ENCODE results near the gene ZSCAN31. TPM values are rescaled to one million over a fixed set of nuclear protein-coding genes. Genes with fewer than 3 reads are reported as not detected.

The ZSCAN31 gene
- total and polyA plus RNA-seq, 9 of the 15 experiments (the other 6 are each of a cell fraction or from before 2014, with no cell fraction given) = 3.9 to 12.1 (median 7.0) TPM

DNA sequence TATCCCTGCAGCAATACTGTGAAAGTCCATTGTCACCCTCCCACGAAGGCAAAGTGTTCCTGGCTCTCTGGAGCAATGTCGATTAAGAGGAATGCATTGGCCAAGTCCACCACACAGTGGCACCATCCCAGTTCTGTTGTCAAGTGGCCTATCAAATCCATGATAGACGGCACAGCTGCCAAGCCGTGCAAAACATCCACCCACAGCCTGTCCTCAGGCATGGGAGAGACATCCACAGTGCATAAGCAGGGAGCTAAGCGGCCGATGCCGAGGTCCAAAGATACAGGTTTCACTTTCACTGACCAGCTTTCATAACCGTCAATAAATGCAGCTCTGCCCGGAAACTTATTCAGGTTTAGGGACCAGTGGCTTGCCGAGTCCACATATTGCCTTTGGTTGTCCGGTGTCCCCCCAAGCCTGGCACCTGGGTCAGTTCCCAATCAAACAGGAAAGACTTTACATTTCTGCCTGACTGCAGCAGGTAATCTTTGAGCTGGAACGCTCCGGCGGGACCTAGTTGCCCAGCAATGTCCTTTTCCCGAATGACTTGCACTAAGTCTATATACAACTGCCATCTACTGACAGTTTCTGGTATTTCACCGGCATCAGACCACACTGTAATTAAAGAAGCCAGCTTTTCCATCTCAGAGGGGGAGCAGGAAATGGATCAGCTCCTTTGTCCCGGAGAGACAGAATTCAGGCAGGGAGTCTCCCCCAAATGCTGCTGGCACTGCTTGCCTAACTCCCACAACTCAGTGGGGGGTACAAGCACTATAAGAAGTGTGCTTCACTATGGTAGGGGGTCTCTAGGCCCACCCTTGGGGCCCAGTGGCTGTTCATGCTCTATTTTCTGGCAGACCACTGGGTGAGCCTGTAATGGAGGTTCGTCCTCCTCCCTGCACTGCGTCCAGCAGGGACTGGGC lies 20.1 kb upstream of the ZSCAN31 start (continued):
- TF ChIP-seq, protein P1, sequence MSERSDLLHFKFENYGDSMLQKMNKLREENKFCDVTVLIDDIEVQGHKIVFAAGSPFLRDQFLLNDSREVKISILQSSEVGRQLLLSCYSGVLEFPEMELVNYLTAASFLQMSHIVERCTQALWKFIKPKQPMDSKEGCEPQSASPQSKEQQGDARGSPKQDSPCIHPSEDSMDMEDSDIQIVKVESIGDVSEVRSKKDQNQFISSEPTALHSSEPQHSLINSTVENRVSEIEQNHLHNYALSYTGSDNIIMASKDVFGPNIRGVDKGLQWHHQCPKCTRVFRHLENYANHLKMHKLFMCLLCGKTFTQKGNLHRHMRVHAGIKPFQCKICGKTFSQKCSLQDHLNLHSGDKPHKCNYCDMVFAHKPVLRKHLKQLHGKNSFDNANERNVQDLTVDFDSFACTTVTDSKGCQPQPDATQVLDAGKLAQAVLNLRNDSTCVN (CRISPR knock-in tag; IDR thresholded peaks at IDR 0.05) = no peak
- no peak for TF ChIP-seq HDAC3 (IDR thresholded peaks at IDR 0.05; ENCODE audit: borderline replicate concordance, partially characterized antibody)
- no peak for TF ChIP-seq CHD2 (IDR thresholded peaks at IDR 0.05; ENCODE audit: low read depth, low read length)
- TF ChIP-seq TAL1 (IDR thresholded peaks at IDR 0.05) = no peak
- no peak for TF ChIP-seq SIRT6 (IDR thresholded peaks at IDR 0.05; ENCODE audit: low read depth, low read length)
- TF ChIP-seq, protein P2, sequence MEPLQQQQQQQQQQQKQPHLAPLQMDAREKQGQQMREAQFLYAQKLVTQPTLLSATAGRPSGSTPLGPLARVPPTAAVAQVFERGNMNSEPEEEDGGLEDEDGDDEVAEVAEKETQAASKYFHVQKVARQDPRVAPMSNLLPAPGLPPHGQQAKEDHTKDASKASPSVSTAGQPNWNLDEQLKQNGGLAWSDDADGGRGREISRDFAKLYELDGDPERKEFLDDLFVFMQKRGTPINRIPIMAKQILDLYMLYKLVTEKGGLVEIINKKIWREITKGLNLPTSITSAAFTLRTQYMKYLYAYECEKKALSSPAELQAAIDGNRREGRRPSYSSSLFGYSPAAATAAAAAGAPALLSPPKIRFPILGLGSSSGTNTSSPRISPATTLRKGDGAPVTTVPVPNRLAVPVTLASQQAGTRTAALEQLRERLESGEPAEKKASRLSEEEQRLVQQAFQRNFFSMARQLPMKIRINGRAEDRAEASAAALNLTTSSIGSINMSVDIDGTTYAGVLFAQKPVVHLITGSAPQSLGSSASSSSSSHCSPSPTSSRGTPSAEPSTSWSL (CRISPR knock-in tag; IDR thresholded peaks at IDR 0.05; ENCODE audit: borderline replicate concordance) = no peak
- TF ChIP-seq ZNF217 (CRISPR knock-in tag; IDR thresholded peaks at IDR 0.05) = no peak
- no peak for TF ChIP-seq RUNX1 (IDR thresholded peaks at IDR 0.05; ENCODE audit: low read depth)
- no peak for TF ChIP-seq ZNF23 (CRISPR knock-in tag; IDR thresholded peaks at IDR 0.05)
- TF ChIP-seq HOXB6 (CRISPR knock-in tag; IDR thresholded peaks at IDR 0.05; ENCODE audit: borderline replicate concordance) = no peak
- TF ChIP-seq, protein P3, sequence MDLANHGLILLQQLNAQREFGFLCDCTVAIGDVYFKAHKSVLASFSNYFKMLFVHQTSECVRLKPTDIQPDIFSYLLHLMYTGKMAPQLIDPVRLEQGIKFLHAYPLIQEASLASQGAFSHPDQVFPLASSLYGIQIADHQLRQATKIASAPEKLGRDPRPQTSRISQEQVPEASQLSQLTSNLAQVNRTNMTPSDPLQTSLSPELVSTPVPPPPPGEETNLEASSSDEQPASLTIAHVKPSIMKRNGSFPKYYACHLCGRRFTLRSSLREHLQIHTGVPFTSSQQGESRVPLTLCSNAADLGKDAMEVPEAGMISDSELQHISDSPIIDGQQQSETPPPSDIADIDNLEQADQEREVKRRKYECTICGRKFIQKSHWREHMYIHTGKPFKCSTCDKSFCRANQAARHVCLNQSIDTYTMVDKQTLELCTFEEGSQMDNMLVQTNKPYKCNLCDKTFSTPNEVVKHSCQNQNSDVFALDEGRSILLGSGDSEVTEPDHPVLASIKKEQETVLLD (IDR thresholded peaks at IDR 0.05) = no peak
- TF ChIP-seq, protein P4, sequence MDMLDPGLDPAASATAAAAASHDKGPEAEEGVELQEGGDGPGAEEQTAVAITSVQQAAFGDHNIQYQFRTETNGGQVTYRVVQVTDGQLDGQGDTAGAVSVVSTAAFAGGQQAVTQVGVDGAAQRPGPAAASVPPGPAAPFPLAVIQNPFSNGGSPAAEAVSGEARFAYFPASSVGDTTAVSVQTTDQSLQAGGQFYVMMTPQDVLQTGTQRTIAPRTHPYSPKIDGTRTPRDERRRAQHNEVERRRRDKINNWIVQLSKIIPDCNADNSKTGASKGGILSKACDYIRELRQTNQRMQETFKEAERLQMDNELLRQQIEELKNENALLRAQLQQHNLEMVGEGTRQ (CRISPR knock-in tag; IDR thresholded peaks at IDR 0.05) = no peak
- TF ChIP-seq SLC30A9 (CRISPR knock-in tag; IDR thresholded peaks at IDR 0.05) = no peak
- TF ChIP-seq, protein P5, sequence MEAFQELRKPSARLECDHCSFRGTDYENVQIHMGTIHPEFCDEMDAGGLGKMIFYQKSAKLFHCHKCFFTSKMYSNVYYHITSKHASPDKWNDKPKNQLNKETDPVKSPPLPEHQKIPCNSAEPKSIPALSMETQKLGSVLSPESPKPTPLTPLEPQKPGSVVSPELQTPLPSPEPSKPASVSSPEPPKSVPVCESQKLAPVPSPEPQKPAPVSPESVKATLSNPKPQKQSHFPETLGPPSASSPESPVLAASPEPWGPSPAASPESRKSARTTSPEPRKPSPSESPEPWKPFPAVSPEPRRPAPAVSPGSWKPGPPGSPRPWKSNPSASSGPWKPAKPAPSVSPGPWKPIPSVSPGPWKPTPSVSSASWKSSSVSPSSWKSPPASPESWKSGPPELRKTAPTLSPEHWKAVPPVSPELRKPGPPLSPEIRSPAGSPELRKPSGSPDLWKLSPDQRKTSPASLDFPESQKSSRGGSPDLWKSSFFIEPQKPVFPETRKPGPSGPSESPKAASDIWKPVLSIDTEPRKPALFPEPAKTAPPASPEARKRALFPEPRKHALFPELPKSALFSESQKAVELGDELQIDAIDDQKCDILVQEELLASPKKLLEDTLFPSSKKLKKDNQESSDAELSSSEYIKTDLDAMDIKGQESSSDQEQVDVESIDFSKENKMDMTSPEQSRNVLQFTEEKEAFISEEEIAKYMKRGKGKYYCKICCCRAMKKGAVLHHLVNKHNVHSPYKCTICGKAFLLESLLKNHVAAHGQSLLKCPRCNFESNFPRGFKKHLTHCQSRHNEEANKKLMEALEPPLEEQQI (IDR thresholded peaks at IDR 0.05) = no peak
- TF ChIP-seq FOXA3 (CRISPR knock-in tag; conservative IDR thresholded peaks at IDR 0.05 in 1 of 2, IDR thresholded peaks at IDR 0.05 in 1 of 2) = no peak; a peak in 1 of 4 replicates
- TF ChIP-seq KAT8 (IDR thresholded peaks at IDR 0.05; ENCODE audit: low read depth) = no peak
- TF ChIP-seq ZNF212 (CRISPR knock-in tag; IDR thresholded peaks at IDR 0.05) = no peak
- no peak for TF ChIP-seq ZNF146 (CRISPR knock-in tag; IDR thresholded peaks at IDR 0.05; ENCODE audit: unreplicated experiment)
- TF ChIP-seq CBFB (CRISPR knock-in tag; IDR thresholded peaks at IDR 0.05) = no peak

Data from K562 (cell line).